HS-27A (cell line): ENCODE data around the gene PASK.

ENCODE experiments used
- DNase-seq: peaks from one replicate; pipeline ENCODE4 v3.0.0-alpha.2; 2012; ENCODE audit warnings: low read depth, missing footprints

The PASK gene

DNA sequence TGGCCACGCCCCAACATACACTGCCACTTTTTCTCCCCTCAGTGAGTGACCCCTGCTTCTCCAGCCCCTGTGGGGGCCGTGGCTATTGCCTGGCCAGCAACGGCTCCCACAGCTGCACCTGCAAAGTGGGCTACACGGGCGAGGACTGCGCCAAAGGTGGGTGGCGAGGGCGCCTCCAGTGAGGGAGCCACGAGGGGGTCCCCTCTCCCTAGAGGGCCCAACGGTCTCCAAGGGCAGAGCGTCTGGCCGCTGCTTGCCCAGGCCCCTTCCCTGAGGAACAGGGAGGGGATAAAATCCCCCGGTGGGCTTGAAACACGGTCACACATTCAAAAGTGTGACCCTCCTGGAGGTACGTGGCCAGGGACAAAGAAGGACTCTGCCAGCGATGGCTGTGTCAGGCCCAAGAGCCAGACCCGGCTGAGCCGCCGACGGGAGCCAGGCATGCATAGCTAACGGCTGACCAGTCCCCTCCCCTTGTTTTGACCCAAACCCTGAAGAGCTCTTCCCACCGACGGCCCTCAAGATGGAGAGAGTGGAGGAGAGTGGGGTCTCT, 84.4 kb downstream of the PASK start:
- DNase-seq, result no peak

DNA sequence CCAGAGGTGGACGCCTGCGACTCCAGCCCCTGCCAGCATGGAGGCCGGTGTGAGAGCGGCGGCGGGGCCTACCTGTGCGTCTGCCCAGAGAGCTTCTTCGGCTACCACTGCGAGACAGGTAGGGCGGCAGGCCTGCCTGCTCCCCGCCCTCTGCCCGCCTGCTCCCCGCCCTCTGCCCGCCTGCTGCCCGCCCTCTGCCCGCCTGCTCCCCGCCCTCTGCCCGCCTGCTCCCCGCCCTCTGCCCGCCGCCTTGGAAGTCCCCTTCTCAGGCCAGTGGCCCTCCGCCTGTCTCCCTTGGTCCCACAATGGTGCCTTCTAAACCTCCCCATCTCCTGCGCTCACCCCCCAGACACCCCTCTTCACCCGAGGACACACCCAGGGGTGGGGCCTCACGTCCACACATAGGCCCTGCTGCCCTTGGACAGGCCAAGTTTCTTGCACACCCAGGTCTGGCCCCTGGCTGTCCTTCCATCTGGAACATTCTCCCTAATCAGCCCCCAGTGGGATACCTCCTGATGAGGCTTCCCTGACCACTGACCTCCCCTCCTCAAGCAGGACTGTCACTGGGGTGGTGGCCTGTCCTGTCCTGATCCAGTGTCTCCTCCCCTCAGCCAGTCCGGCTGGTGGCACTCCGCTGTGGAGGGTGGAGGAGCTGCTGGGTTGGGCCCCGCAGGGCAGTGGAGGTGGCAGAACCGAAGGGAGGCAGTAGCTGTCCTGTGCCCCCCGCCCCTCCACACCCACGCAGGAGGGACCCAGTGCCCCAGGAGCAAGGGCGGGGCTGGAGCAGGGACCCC, 85.1 kb downstream of the PASK start:
- DNase-seq, result no peak

DNA sequence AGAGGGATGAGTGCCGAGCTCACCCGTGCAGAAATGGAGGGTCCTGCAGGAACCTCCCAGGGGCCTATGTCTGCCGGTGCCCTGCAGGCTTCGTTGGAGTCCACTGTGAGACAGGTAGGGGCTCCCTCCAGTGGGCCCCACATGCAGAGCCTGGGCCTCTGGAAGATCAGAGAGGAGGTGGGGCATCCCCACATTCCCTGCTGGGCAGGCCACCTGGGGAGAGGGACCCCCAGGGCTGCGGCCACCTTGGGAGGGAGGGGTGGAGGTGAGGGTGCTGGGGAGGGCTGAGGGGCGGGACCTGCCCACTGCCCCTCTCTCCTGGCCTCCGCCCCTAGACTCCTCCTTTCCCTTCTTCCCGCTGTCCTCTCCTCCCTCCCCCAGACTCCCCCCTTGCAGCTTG, 85.7 kb downstream of the PASK start:
- DNase-seq, result no peak

DNA sequence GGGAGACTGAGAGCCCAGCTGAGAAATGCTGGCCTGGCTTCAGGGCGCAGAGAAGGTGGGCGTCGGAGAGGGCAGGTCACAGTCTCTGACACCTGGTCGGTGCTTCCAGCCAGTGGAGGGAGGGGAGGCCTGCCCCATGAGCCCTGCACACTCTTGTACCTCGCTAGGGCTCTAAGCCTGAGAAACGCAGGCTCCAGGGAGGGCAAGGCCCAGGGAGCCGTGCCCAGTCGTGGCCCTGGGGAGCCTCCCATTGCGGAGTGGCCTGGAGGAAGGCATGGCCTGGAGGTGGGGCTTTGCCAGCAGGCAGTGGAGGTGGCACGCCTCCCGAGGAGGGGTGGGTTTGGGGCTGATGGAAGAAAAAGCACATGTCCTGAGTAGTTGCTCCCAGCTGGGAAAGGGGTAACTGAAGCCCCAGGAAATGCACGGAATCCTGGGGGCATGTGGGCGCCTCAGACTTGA, 86.2 kb downstream of the PASK start:
- no peak for DNase-seq

DNA sequence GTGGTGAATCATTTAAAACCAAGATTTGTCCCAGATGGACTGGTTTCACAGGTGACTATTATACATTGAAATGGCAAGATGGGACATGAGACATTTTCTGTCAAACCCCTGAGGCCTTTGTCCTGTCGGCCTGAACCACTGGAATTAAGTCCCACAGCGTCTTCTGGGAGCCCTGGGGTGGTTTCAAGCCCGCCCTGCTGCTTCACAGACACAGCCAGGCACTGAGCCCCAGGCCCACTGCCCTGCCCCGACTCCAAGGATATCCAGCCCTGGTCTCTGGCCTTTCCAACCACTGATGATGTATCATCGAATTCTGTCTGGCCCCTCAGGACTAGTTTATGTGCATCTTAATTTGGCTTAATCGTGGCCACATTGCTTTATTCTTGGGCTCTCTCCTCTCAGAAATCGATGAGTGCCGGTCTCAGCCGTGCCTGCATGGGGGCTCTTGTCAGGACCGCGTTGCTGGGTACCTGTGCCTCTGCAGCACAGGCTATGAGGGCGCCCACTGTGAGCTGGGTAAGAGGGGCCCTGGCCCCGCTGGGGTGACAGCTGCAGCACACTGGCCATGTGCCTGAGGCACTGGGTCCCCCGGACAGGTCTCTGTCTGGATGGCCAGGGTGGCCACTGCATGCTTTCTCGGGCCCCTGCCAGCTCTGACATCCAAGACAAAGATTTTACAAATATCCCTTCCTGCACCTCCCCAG, 86.7 kb downstream of the PASK start:
- no peak for DNase-seq

DNA sequence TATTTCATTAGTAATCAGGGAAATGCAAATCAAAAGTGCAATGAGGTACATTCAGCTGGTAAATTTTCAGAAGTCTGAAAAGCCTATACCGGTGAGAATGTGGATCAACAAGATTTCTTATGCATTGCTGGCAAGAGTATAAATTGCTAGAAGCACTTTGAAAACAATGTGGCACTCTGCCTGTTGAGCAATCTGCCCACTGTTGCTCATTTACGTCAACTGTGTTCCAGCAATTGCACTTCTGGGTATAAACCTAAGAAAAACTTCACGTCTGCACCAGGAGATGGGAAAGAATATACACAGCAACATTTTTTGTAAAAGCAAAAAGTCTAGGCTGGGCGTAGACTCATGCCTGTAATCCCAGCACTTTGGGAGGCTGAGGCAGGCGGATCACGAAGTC, 88.0 kb downstream of the PASK start:
- DNase-seq, result no peak
